Ascending aorta (tissue), 2 donors: ENCODE data around the gene SNAP23. TPM values are rescaled to one million over a fixed set of nuclear protein-coding genes. Genes with fewer than 3 reads are reported as not detected.
A peak's percentile ranks its signal among the peaks of the same experiment; 100 is the strongest.

ENCODE experiments used
- DNase-seq, 2 donors: peaks; one replicate each; pipeline ENCODE4 v3.0.0-alpha.2; 2019; ENCODE audit warnings: low spot score in 2 of 2
- H3K27ac ChIP-seq, 2 donors: fragments of 200-600 bp; sonication (generic); one replicate each; pipeline ENCODE4 v1.5.1; 2016 to 2017; ENCODE audit warnings: mild to moderate bottlenecking in 1 of 2
- H3K27me3 ChIP-seq: fragments of 200-600 bp; sonication (generic); one replicate; pipeline ENCODE4 v1.5.1; 2017
- H3K36me3 ChIP-seq, 2 donors: fragments of 200-600 bp; sonication (generic); one replicate each; pipeline ENCODE4 v1.5.1; 2016
- H3K4me1 ChIP-seq, 2 donors: fragments of 200-600 bp; sonication (generic); one replicate each; pipeline ENCODE4 v1.5.1; 2016 to 2017; ENCODE audit warnings: mild to moderate bottlenecking in 1 of 2
- H3K4me3 ChIP-seq, 2 donors: fragments of 200-600 bp; sonication (generic); one replicate each; pipeline ENCODE4 v1.5.1; 2016 to 2017; ENCODE audit warnings: mild to moderate bottlenecking in 1 of 2
- H3K9me3 ChIP-seq, 2 donors: fragments of 200-600 bp; sonication (generic); one replicate each; pipeline ENCODE4 v1.5.1; 2016
- CTCF ChIP-seq, 3 experiments: fragments of 200-600 bp in 2 of 3; fragments of 450-650 bp in 1 of 3; sonication (generic) in 2 of 3; IDR thresholded peaks; one replicate each; pipeline ENCODE4 v1.5.1; 2016 to 2019; ENCODE audit warnings: antibody characterized with exemption in 3 of 3, mild to moderate bottlenecking in 1 of 3, moderate library complexity in 1 of 3
- intact Hi-C: fragments of 100-400 bp; cut with DNase I; formaldehyde crosslinking; loops from one replicate; pipeline ENCODE4 v1.15.1; 2023
- total RNA-seq: library from RNA; depleted of rRNA; stranded (reverse); fragments of >200 nt; gene quantifications from one replicate; pipeline ENCODE4 v1.1.0, GENCODE V29; 2016

SNAP23 gene
- total RNA-seq, 1 donor from 2014 or later = 31.8 TPM

- Histone ChIP-seq H3K9me3 (no peaks in the 10 kb centered on the region), H3K27ac (no peak overlapping the region), H3K4me3 (no peak overlapping the region), H3K4me1 (peaks cover 0 to 41% of the 10 kb centered on the region in 2 donors), H3K27me3 (no peaks in the 10 kb centered on the region), H3K36me3 (peaks cover 0 to 3% of the 10 kb centered on the region in 2 donors)
- intact Hi-C loops = no loop called here
- DNase-seq = no peak
- no peak for TF ChIP-seq CTCF (IDR thresholded peaks at IDR 0.05)
Observed at GRCh38 chr15:42507514-42507913, 12.1 kb downstream of the SNAP23 start.

- intact Hi-C loops = no loop called here
- Histone ChIP-seq H3K9me3 (no peaks in the 10 kb centered on the region), H3K36me3 (peaks cover 0 to 3% of the 10 kb centered on the region in 2 donors), H3K4me1 (peaks cover 0 to 46% of the 10 kb centered on the region in 2 donors), H3K27me3 (no peaks in the 10 kb centered on the region), H3K27ac (no peak overlapping the region), H3K4me3 (no peak overlapping the region)
- TF ChIP-seq CTCF (IDR thresholded peaks at IDR 0.05) = no peak
- no peak for DNase-seq
Observed at GRCh38 chr15:42508263-42508690, 12.8 kb downstream of the SNAP23 start.

- Histone ChIP-seq H3K36me3 (peaks cover 14 to 16% of the 10 kb centered on the region in 2 donors), H3K4me3 (peak overlapping the region in 1 of 2 donors; percentile 24), H3K4me1 (peaks cover 0 to 38% of the 10 kb centered on the region in 2 donors), H3K9me3 (no peaks in the 10 kb centered on the region), H3K27ac (peak overlapping the region; percentile 71 to 76), H3K27me3 (no peaks in the 10 kb centered on the region)
- intact Hi-C loops = loop anchor here (2.0 to 5.0 kb wide), 2 partner anchors 16 to 1278 kb away; partner anchors contain the start of genes CHP1, EXD1 and SNAP23
- TF ChIP-seq CTCF (IDR thresholded peaks at IDR 0.05) = no peak
- no peak for DNase-seq
Observed at GRCh38 chr15:42510258-42511006, 15.0 kb downstream of the SNAP23 start.

- Histone ChIP-seq H3K4me1 (peaks cover 0 to 38% of the 10 kb centered on the region in 2 donors), H3K36me3 (peaks cover 19 to 22% of the 10 kb centered on the region in 2 donors), H3K27ac (peak overlapping the region; percentile 71 to 76), H3K27me3 (no peaks in the 10 kb centered on the region), H3K9me3 (no peaks in the 10 kb centered on the region), H3K4me3 (peak overlapping the region; percentile 19 to 24)
- no peak for DNase-seq
- no peak for TF ChIP-seq CTCF (IDR thresholded peaks at IDR 0.05)
- intact Hi-C loops = loop anchor here (2.0 to 5.0 kb wide), 2 partner anchors 16 to 1279 kb away; partner anchors contain the start of genes CHP1, EXD1 and SNAP23
Observed at GRCh38 chr15:42511007-42511391, 15.6 kb downstream of the SNAP23 start.

GRCh38 chr15:42523331-42523730 is 27.9 kb downstream of the SNAP23 start:
- no peak for TF ChIP-seq CTCF (IDR thresholded peaks at IDR 0.05)
- Histone ChIP-seq H3K27me3 (no peaks in the 10 kb centered on the region), H3K36me3 (peaks cover 47 to 79% of the 10 kb centered on the region in 2 donors), H3K4me3 (no peak overlapping the region), H3K4me1 (no peaks in the 10 kb centered on the region), H3K9me3 (no peaks in the 10 kb centered on the region), H3K27ac (no peak overlapping the region)
- intact Hi-C loops = no loop called here
- no peak for DNase-seq
